ENCODE results near the gene PLXND1.
"Not testable (repeated sequence)": the region's sequence is repeated elsewhere in the genome, so short reads cannot be mapped to it uniquely, and the experiment has no call there.

Gene PLXND1

GRCh38 chr3:129529436-129530210, 76.9 kb downstream of the PLXND1 start:
- no peak for DNase-seq (ENCODE audit: low read depth in 2 of 2, low spot score in 1 of 2)

- no peak for DNase-seq (ENCODE audit: low read depth in 2 of 2, low spot score in 1 of 2)
These were observed 77.8 kb downstream of the PLXND1 start, which contains the start of gene RHO for GRCh38 chr3:129528589-129529100. RHO (plus strand) TSS chr3:129528639; CDS start chr3:129528734, 95 bp downstream.

- DNase-seq (ENCODE audit: low read depth in 2 of 2, low spot score in 1 of 2), result no peak
These were observed 79.2 kb downstream of the PLXND1 start for GRCh38 chr3:129527262-129527661.

- DNase-seq (ENCODE audit: low read depth in 2 of 2, low spot score in 1 of 2), result no peak
These were observed 80.2 kb downstream of the PLXND1 start for GRCh38 chr3:129526121-129526900.

- no peak for DNase-seq (ENCODE audit: low read depth in 2 of 2, low spot score in 1 of 2)
These were observed 81.0 kb downstream of the PLXND1 start for GRCh38 chr3:129525341-129525968.

GRCh38 chr3:129524081-129524480, 82.4 kb downstream of the PLXND1 start:
- DNase-seq (ENCODE audit: low read depth in 2 of 2, low spot score in 1 of 2), result no peak

GRCh38 chr3:129522953-129523352, 83.5 kb downstream of the PLXND1 start:
- DNase-seq (ENCODE audit: low read depth in 2 of 2, low spot score in 1 of 2), result no peak

GRCh38 chr3:129521611-129522010, 84.9 kb downstream of the PLXND1 start:
- no peak for DNase-seq (ENCODE audit: low read depth in 2 of 2, low spot score in 1 of 2)

- DNase-seq (ENCODE audit: low read depth in 2 of 2, low spot score in 1 of 2), result no peak
These were observed 85.5 kb downstream of the PLXND1 start for GRCh38 chr3:129520960-129521359.

GRCh38 chr3:129519896-129520715, 86.4 kb downstream of the PLXND1 start:
- no peak for DNase-seq (ENCODE audit: low read depth in 2 of 2, low spot score in 1 of 2)

GRCh38 chr3:129519449-129519848, 87.0 kb downstream of the PLXND1 start:
- DNase-seq (ENCODE audit: low read depth in 2 of 2, low spot score in 1 of 2), result no peak

GRCh38 chr3:129518581-129518980, 87.9 kb downstream of the PLXND1 start:
- DNase-seq (ENCODE audit: low read depth in 2 of 2, low spot score in 1 of 2), result no peak

GRCh38 chr3:129518038-129518561, 88.4 kb downstream of the PLXND1 start:
- DNase-seq (ENCODE audit: low read depth in 2 of 2, low spot score in 1 of 2), result no peak

GRCh38 chr3:129517516-129517915, 89.0 kb downstream of the PLXND1 start:
- DNase-seq (ENCODE audit: low read depth in 2 of 2, low spot score in 1 of 2), result no peak

- DNase-seq (ENCODE audit: low read depth in 2 of 2, low spot score in 1 of 2), result not testable (repeated sequence)
These were observed 90.5 kb downstream of the PLXND1 start for GRCh38 chr3:129515821-129516432.

GRCh38 chr3:129515108-129515820, 91.2 kb downstream of the PLXND1 start:
- not testable (repeated sequence) for DNase-seq (ENCODE audit: low read depth in 2 of 2, low spot score in 1 of 2)

- DNase-seq (ENCODE audit: low read depth in 2 of 2, low spot score in 1 of 2), result no peak
These were observed 91.9 kb downstream of the PLXND1 start for GRCh38 chr3:129514563-129514962.

GRCh38 chr3:129514110-129514509, 92.4 kb downstream of the PLXND1 start:
- DNase-seq (ENCODE audit: low read depth in 2 of 2, low spot score in 1 of 2), result no peak

- DNase-seq (ENCODE audit: low read depth in 2 of 2, low spot score in 1 of 2), result no peak
These were observed 92.8 kb downstream of the PLXND1 start for GRCh38 chr3:129513705-129514104.
